GM10266 (cell line): ENCODE measurements around the gene HEXD.
"Not testable (repeated sequence)": the region's sequence is repeated elsewhere in the genome, so short reads cannot be mapped to it uniquely, and the experiment has no call there.

Source experiments
- DNase-seq: peaks from one replicate; pipeline ENCODE4 v3.0.0; 2012; ENCODE audit errors: extremely low spot score
- CTCF ChIP-seq: IDR thresholded peaks from 2 replicates; pipeline ENCODE4 v1.5.1; 2012; ENCODE audit warnings: mild to moderate bottlenecking, low read depth; ENCODE audit not compliant: control insufficient read depth, insufficient read depth; ENCODE audit errors: missing control alignments

Gene HEXD

GRCh38 chr17:82418001-82418986 lies at the start of gene HEXD, which contains the start of gene OGFOD3:
Gene HEXD, plus strand, starts transcription at chr17:82418347. Its CDS starts 1,453 bp downstream, at chr17:82419800.
Gene OGFOD3, minus strand, starts transcription at chr17:82418586. Its CDS starts 101 bp downstream, at chr17:82418485.
- DNase-seq, result peak; percentile 99
- TF ChIP-seq CTCF, result no peak

DNA sequence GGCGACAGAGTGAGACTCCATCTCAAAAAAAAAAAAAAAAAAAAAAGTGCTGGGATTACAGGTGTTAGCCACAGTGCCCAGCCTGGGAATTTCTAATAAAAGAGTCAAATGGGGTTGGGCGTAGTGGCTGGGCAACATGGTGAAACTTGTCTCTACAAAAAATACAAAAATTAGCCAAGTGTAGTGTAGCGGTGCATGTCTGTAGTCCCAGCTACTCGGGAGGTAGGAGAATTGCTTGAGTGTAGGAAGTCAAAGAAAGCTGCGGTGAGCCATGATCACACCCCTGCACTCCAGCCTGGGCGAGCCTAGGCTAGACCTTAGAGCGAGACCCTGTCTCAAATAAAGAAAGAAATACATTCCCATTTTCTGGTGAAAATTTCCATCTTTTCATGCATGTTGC lies 48.9 kb upstream of the HEXD start:
- DNase-seq, result no peak
- no peak for TF ChIP-seq CTCF

GRCh38 chr17:82370471-82371332 lies 47.4 kb upstream of the HEXD start:
- no peak for DNase-seq

GRCh38 chr17:82371333-82372248 lies 46.6 kb upstream of the HEXD start, which contains the start of gene UTS2R:
Gene UTS2R, plus strand, starts transcription at chr17:82371765. Its CDS starts 2,560 bp downstream, at chr17:82374325.
- no peak for TF ChIP-seq CTCF
- DNase-seq, result no peak

More at GRCh38 chr17:82370471-82371332, 47.4 kb upstream of the HEXD start:
- no peak for TF ChIP-seq CTCF

DNA sequence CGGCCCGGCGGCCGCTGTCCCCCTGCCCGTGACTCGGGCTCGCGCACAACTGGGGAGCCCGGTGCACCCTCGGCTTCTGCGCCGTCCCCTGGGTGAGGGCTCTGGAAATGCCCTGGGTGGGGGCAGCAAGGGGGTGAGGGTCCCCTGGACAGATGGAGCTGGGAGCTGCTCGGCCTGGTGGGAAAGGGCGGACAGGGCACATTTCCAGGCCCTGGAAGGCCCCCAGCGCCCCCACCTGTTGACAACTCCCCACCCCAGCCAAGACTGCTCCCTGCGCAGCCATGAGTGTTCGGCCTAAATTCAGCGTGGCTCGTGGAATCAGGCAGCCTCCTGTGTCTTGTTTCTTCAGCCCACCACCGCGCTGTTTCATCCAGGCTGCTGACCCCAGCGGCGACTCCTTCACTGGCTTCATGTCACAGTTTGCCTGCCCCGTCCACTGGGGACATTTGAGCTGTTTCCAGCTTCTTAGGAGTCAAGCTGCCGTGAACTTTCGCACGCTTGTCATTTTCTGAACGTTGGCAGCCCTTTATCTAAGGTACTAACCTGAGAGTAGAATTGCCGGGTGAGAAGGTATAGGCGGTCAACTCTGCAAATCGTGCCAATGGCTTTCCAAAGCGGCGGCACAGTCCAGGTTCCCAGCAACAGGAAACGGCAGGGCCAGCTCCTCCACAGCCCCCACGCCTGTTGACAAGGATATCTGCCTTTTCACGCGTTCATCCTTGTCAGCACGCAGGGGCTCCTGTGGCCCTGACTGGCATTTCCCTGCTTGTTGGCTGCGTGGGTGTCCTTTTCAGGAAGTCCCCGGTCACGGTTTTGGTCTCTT lies 45.7 kb upstream of the HEXD start:
- TF ChIP-seq CTCF, result no peak
- no peak for DNase-seq

GRCh38 chr17:82373072-82373452 lies 45.1 kb upstream of the HEXD start:
- DNase-seq, result not testable (repeated sequence)
